Fibroblast of mammary gland (primary cell): Measurements from ENCODE around the gene F2R.
"Not testable (repeated sequence)": the region's sequence is repeated elsewhere in the genome, so short reads cannot be mapped to it uniquely, and the experiment has no call there.

Experiments used
- DNase-seq: peaks from one replicate; pipeline ENCODE4 v3.0.0-alpha.2; 2010; ENCODE audit warnings: low read depth
- H3K4me3 ChIP-seq: 2 replicates; pipeline ENCODE4 v1.5.1; 2011; ENCODE audit warnings: low read depth, mild to moderate bottlenecking, low read length, moderate library complexity; ENCODE audit not compliant: control insufficient read depth
- TF ChIP-seq, protein P1 (sequence below): conservative IDR thresholded peaks from 2 replicates; pipeline ENCODE4 v1.5.1; 2011; ENCODE audit warnings: low read depth, low read length, inconsistent platforms; ENCODE audit not compliant: control insufficient read depth, insufficient read depth

Gene F2R

DNA sequence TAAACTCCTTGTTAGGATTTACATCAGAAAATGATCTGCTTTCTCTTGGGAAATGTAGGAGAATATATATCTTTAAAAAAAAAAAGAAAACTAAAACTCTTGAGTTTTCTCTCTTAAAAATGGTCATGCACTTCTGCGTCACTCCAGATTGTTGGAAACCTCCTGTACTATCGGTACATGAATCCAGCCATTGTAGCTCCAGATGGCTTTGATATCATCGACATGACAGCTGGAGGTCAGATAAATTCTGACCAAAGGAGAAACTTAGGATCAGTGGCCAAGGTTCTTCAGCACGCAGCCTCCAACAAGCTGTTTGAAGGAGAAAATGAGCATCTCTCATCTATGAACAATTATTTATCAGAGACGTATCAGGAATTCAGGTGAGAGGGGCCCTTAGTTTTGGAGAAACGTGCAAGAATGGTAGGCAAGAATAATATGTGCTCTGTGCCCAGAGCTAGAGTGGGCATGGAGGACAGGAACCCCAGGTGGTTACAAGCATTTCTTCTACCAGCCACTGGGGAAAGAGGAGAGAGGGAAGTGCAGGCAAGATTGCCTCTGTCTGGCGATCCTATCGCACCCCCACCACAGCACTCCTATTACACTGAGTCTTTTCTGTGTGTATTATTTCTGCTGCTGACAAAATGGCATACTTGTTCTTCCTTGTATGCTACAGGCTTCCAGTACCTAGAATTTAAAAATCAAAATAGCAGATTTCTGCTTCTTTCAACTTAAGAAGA is 41.4 kb upstream of the F2R start:
- TF ChIP-seq, protein P1, sequence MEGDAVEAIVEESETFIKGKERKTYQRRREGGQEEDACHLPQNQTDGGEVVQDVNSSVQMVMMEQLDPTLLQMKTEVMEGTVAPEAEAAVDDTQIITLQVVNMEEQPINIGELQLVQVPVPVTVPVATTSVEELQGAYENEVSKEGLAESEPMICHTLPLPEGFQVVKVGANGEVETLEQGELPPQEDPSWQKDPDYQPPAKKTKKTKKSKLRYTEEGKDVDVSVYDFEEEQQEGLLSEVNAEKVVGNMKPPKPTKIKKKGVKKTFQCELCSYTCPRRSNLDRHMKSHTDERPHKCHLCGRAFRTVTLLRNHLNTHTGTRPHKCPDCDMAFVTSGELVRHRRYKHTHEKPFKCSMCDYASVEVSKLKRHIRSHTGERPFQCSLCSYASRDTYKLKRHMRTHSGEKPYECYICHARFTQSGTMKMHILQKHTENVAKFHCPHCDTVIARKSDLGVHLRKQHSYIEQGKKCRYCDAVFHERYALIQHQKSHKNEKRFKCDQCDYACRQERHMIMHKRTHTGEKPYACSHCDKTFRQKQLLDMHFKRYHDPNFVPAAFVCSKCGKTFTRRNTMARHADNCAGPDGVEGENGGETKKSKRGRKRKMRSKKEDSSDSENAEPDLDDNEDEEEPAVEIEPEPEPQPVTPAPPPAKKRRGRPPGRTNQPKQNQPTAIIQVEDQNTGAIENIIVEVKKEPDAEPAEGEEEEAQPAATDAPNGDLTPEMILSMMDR = no peak
- DNase-seq = no peak
- no peak overlapping the region for H3K4me3 ChIP-seq

- no peak overlapping the region for H3K4me3 ChIP-seq
- TF ChIP-seq, protein P1 = no peak
- no peak for DNase-seq
These were observed 40.6 kb upstream of the F2R start for GRCh38 chr5:76675364-76675763.

DNA sequence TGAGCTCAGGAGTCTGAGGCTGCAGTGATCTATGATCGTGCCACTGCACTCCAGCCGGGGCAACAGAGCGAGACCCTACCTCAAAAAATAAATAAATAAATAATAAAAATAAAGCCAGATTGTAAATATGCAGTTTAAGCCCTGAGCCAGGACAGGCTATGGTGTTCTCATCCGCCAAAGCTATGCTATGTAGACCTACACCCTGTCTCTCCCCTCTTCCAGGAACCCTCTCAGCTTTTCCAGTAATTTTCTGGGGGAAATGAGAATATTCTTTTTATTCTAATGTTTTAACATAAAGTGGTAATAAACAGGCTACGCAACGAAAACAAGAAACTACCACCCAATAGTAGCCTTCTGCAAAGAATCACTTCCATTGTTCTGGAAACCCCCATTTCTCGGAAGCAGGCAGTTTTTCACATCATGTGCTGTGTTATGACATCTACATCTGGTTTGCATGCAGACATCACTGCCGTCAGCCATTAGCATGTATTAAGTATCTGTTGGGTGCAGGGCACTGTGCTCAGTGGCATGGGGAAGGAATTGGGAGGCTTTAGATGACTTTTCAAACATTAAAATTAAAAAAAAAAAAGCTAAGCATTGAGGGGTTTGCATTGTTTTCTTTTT is 38.0 kb upstream of the F2R start:
- H3K4me3 ChIP-seq = no peak overlapping the region
- no peak for DNase-seq
- TF ChIP-seq, protein P1 = no peak

DNA sequence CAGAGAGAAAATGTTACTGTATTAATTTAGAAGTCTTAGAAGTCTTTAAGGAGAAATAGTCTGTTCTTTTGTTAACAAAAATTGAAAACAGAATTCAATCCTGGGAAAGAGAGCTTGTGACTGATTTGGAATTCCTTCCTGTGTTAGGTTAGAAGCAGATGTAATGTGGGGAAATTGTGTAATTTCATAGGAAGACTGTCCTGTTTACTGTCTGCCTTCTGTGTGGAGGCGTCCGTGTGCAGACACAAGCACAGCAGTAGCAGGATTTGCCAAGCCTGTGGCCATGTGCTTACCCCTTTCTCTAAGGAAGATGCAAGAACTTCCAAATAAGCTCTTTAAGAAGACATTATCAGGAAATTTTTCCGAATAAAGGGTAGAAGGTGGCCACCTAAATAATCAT is 36.7 kb upstream of the F2R start:
- DNase-seq = peak; percentile 84
- TF ChIP-seq, protein P1 = no peak
- no peak overlapping the region for H3K4me3 ChIP-seq

- not testable (repeated sequence) for DNase-seq
These were observed 35.1 kb upstream of the F2R start for GRCh38 chr5:76680826-76681225.

GRCh38 chr5:76681287-76681686 is 34.6 kb upstream of the F2R start:
- DNase-seq = no peak
- TF ChIP-seq, protein P1 = no peak
- no peak overlapping the region for H3K4me3 ChIP-seq

More at GRCh38 chr5:76680826-76681225, 35.1 kb upstream of the F2R start:
- H3K4me3 ChIP-seq = not testable (repeated sequence)

DNA sequence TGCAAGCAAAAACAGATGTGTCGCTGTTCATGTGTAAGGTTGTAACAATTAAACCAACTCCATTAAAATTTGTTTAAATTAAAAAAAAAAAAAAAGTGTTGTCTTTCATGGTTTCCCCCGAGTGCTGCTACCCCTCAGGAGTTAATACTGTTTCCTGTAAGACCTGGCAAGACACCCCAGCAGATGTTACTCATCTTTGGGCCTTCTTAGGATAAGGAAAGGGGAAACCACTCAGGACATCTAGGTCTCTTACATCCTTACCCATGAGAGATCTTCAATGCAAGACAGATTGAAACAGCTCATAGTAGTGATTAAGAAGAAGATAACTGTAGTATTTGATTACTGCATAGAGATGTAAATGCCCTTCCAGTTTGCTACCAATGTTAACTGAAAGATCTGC is 33.5 kb upstream of the F2R start:
- peak; percentile 57 for DNase-seq
- TF ChIP-seq, protein P1 = no peak
- no peak overlapping the region for H3K4me3 ChIP-seq
